ENCODE results near the gene CBARP. TPM values are rescaled to one million over a fixed set of nuclear protein-coding genes. Genes with fewer than 3 reads are reported as not detected.
A peak's percentile ranks its signal among the peaks of the same experiment; 100 is the strongest.

Gene CBARP
- total RNA-seq, 1 experiment from 2014 or later: 23.8 TPM

- Histone ChIP-seq H3K9me3 (ENCODE audit: control insufficient read depth in 1 of 2, insufficient read depth in 1 of 2, low read depth in 1 of 2, low read length in 2 of 2) (no peaks in the 10 kb centered on the region), H3K27me3 (ENCODE audit: insufficient read depth, low read length) (no peaks in the 10 kb centered on the region), H3K79me2 (ENCODE audit: insufficient read depth, low read length) (peaks cover 55% of the 10 kb centered on the region), H3K4me1 (ENCODE audit: control insufficient read depth in 1 of 2, insufficient read depth in 2 of 2, low read length in 2 of 2) (peaks cover 38 to 79% of the 10 kb centered on the region in 2 experiments), H3K9ac (ENCODE audit: low read length) (peak overlapping the region; percentile 98), H3K4me3 (replicated peaks in 1 of 2; ENCODE audit: low read depth in 1 of 2, low read length in 2 of 2) (peak overlapping the region; percentile 85 to 96), H3K9me2 (ENCODE audit: insufficient read depth) (no peaks in the 10 kb centered on the region), H4K20me1 (ENCODE audit: insufficient read depth) (no peaks in the 10 kb centered on the region), H3K36me3 (ENCODE audit: control insufficient read depth in 1 of 2, insufficient read depth in 2 of 2, low read length in 2 of 2) (peaks cover 27 to 33% of the 10 kb centered on the region in 2 experiments; a peak in 3 of 4 replicates), H3K27ac (ENCODE audit: low read depth, low read length) (peak overlapping the region; percentile 100), H3K4me2 (ENCODE audit: low read length) (peak overlapping the region; percentile 100), H2AFZ (ENCODE audit: low read depth, low read length, poor library complexity, severe bottlenecking) (no peak overlapping the region)
- BruUV-seq (replicated peaks): no TSS peak
- CTCF ChIA-PET: no interaction called here
- POLR2A ChIA-PET: interaction anchor here (1.6 to 1.7 kb wide), 3 partner anchors 11 to 225 kb away, joined by 7 to 54 read pairs (median 40); no protein-coding TSS in a partner anchor
- RAD21 ChIA-PET (ENCODE audit: low non-redundant PET in 1 of 2, low total read pairs in 2 of 2, uncharacterized antibody in 2 of 2, unreplicated experiment in 2 of 2): no interaction called here
- no peak for TF ChIP-seq JUND (IDR thresholded peaks at IDR 0.05)
- no peak for TF ChIP-seq CBX3 (IDR thresholded peaks at IDR 0.05; ENCODE audit: low read depth)
- no peak for TF ChIP-seq ZNF274 (IDR thresholded peaks at IDR 0.05; ENCODE audit: low read depth, low read length)
- TF ChIP-seq ZFX (IDR thresholded peaks at IDR 0.05): no peak
- no peak for TF ChIP-seq POLR2AphosphoS5 (IDR thresholded peaks at IDR 0.05; ENCODE audit: low read depth, low read length)
- no peak for TF ChIP-seq CEBPB (IDR thresholded peaks at IDR 0.05; ENCODE audit: low read depth)
- TF ChIP-seq FOSL1 (IDR thresholded peaks at IDR 0.05; ENCODE audit: low read depth): no peak
- ATAC-seq (no peak), DNase-seq (ENCODE audit: low read depth, low spot score) (no peak)
- intact Hi-C loops (cut with micrococcal nuclease): loop anchor here (10.0 kb wide), 1 partner anchor 134 kb away; the partner anchor contains the start of genes DAZAP1 and GAMT
Measured at GRCh38 chr19:1270213-1270853, 32.5 kb upstream of the CBARP start.

- Histone ChIP-seq H3K4me1 (ENCODE audit: control insufficient read depth in 1 of 2, insufficient read depth in 2 of 2, low read length in 2 of 2) (peaks cover 45 to 81% of the 10 kb centered on the region in 2 experiments), H4K20me1 (ENCODE audit: insufficient read depth) (no peaks in the 10 kb centered on the region)
- TF ChIP-seq SP1 (IDR thresholded peaks at IDR 0.05; ENCODE audit: low read depth): no peak
- no peak for TF ChIP-seq FOSL1 (IDR thresholded peaks at IDR 0.05; ENCODE audit: low read depth)
- peak; percentile 98 for TF ChIP-seq YY1 (IDR thresholded peaks at IDR 0.05; ENCODE audit: extremely low read depth, insufficient replicate concordance, low read depth, low read length)
- no peak for TF ChIP-seq ATF3 (IDR thresholded peaks at IDR 0.05)
- TF ChIP-seq ELF1 (IDR thresholded peaks at IDR 0.05; ENCODE audit: borderline replicate concordance, low read depth): no peak
- no peak for TF ChIP-seq POLR2A (IDR thresholded peaks at IDR 0.05; ENCODE audit: borderline replicate concordance, extremely low read depth, insufficient read depth, insufficient read length)
- TF ChIP-seq TCF7L2 (IDR thresholded peaks at IDR 0.05; ENCODE audit: borderline replicate concordance, extremely low read depth, insufficient read depth, insufficient read length): no peak
- TF ChIP-seq POLR2AphosphoS5 (IDR thresholded peaks at IDR 0.05; ENCODE audit: low read depth, low read length): peak; percentile 89
- TF ChIP-seq REST (IDR thresholded peaks at IDR 0.05; ENCODE audit: low read depth): no peak
- TF ChIP-seq SRF (IDR thresholded peaks at IDR 0.05; ENCODE audit: low read depth): no peak
- TF ChIP-seq ZFX (IDR thresholded peaks at IDR 0.05): peak; percentile 76
Measured at GRCh38 chr19:1269478-1270212, 31.8 kb upstream of the CBARP start.

More at GRCh38 chr19:1269478-1270212, 31.8 kb upstream of the CBARP start:
- DNase-seq (ENCODE audit: low read depth, low spot score) (no peak), ATAC-seq (peak; percentile 23)
- peak overlapping the region; percentile 85 to 96 for H3K4me3 ChIP-seq (replicated peaks in 1 of 2; ENCODE audit: low read depth in 1 of 2, low read length in 2 of 2)
- no peaks in the 10 kb centered on the region for H3K9me3 ChIP-seq (ENCODE audit: control insufficient read depth in 1 of 2, insufficient read depth in 1 of 2, low read depth in 1 of 2, low read length in 2 of 2)
- peak overlapping the region; percentile 100 for H3K4me2 ChIP-seq (ENCODE audit: low read length)
- H2AFZ ChIP-seq (ENCODE audit: low read depth, low read length, poor library complexity, severe bottlenecking): no peak overlapping the region
- H3K36me3 ChIP-seq (ENCODE audit: control insufficient read depth in 1 of 2, insufficient read depth in 2 of 2, low read length in 2 of 2): peaks cover 26 to 32% of the 10 kb centered on the region in 2 experiments; a peak in 3 of 4 replicates
- BruUV-seq (replicated peaks): TSS peak; percentile 65
- peak overlapping the region; percentile 100 for H3K27ac ChIP-seq (ENCODE audit: low read depth, low read length)
- H3K9ac ChIP-seq (ENCODE audit: low read length): peak overlapping the region; percentile 98
- intact Hi-C loops (cut with micrococcal nuclease): loop anchor here (10.0 kb wide), 1 partner anchor 135 kb away; the partner anchor contains the start of genes DAZAP1 and GAMT
- ChIA-PET RAD21 (ENCODE audit: low non-redundant PET in 1 of 2, low total read pairs in 2 of 2, uncharacterized antibody in 2 of 2, unreplicated experiment in 2 of 2) (interaction anchor here (0.6 to 1.4 kb wide), 5 partner anchors 17 to 244 kb away, joined by 3 to 16 read pairs (median 4); partner anchors contain the start of gene CNN2 (in 1 of the 2)), CTCF (interaction anchor here (1.0 to 6.5 kb wide), 4 partner anchors 14 to 186 kb away, joined by 3 to 325 read pairs (median 3); no protein-coding TSS in a partner anchor), POLR2A (interaction anchor here (0.6 to 1.7 kb wide), 32 partner anchors 10 to 635 kb away, joined by 3 to 139 read pairs (median 7); partner anchors contain the start of genes ABCA7, ATP5F1D, CBARP and CNN2)
- H3K9me2 ChIP-seq (ENCODE audit: insufficient read depth): no peaks in the 10 kb centered on the region
- peaks cover 51% of the 10 kb centered on the region for H3K79me2 ChIP-seq (ENCODE audit: insufficient read depth, low read length)
- H3K27me3 ChIP-seq (ENCODE audit: insufficient read depth, low read length): no peaks in the 10 kb centered on the region
